Stomach (tissue), 9 donors: ENCODE measurements around the gene CYREN. TPM values are rescaled to one million over a fixed set of nuclear protein-coding genes. Genes with fewer than 3 reads are reported as not detected.

Source experiments
- DNase-seq, 2 donors: peaks; one replicate each; pipeline versions ENCODE4 v3.0.0 to v3.0.0-alpha.2; 2013 to 2019
- H3K27ac ChIP-seq, 5 donors: fragments of 200-600 bp in 4 of 5; sonication (generic) in 4 of 5; one replicate each; pipeline ENCODE4 v1.5.1; 2013 to 2019; ENCODE audit warnings: mild to moderate bottlenecking in 1 of 5, moderate library complexity in 1 of 5
- H3K27me3 ChIP-seq, 3 donors: fragments of 200-600 bp; sonication (generic); one replicate each; pipeline ENCODE4 v1.5.1; 2017 to 2019; ENCODE audit warnings: mixed run types in 1 of 3
- H3K36me3 ChIP-seq, 4 donors: fragments of 200-600 bp; sonication (generic); 1 replicate in 3 of 4; 2 replicates in 1 of 4; pipeline ENCODE4 v1.5.1; 2016 to 2019
- H3K4me1 ChIP-seq, 4 donors: fragments of 200-600 bp; sonication (generic); one replicate each; pipeline ENCODE4 v1.5.1; 2016 to 2019
- H3K4me3 ChIP-seq, 4 donors: fragments of 200-600 bp; sonication (generic) in 3 of 4; one replicate each; pipeline ENCODE4 v1.5.1; 2016 to 2019; ENCODE audit warnings: mild to moderate bottlenecking in 1 of 4
- H3K9me3 ChIP-seq, 4 donors: fragments of 200-600 bp; sonication (generic); one replicate each; pipeline ENCODE4 v1.5.1; 2016 to 2019
- EP300 ChIP-seq: sonication (generic); formaldehyde crosslinking; IDR thresholded peaks from one replicate; pipeline ENCODE4 v1.6.1; 2017; ENCODE audit warnings: antibody characterized with exemption
- POLR2A ChIP-seq, 4 donors: fragments of 450-650 bp; IDR thresholded peaks; one replicate each; pipeline ENCODE4 v1.6.1; 2016; ENCODE audit warnings: antibody characterized with exemption in 4 of 4, control low read depth in 2 of 4, mild to moderate bottlenecking in 1 of 4, moderate library complexity in 1 of 4
- POLR2AphosphoS5 ChIP-seq, 3 donors: sonication (generic); formaldehyde crosslinking; IDR thresholded peaks; one replicate each; pipeline ENCODE4 v1.6.1; 2016; ENCODE audit warnings: antibody characterized with exemption in 3 of 3
- WGBS, 5 donors: extraction: QIAGEN DNeasy Blood & Tissue Kit in 3 of 5; methylation state at CpG; one replicate each; pipeline versions ENCODE4 v1.1.5 to v1.1.7; 2013 to 2018; 5-methylcytosine and 5-hydroxymethylcytosine counted together
- intact Hi-C: fragments of 100-400 bp; cut with DNase I; formaldehyde crosslinking; loops from one replicate; pipeline ENCODE4 v1.15.1; 2023; ENCODE audit warnings: low total_unique reads
- polyA plus RNA-seq, 3 donors: library from polyadenylated mRNA; stranded (reverse); fragments of 200-250 nt; gene quantifications; one replicate each; pipeline ENCODE4 v1.2.3, GENCODE V29; 2013
- total RNA-seq, 5 donors: library from RNA; depleted of rRNA; stranded (reverse); fragments of >200 nt; gene quantifications; one replicate each; pipeline versions ENCODE4 v1.1.0 to v1.2.3, GENCODE V29; 2014 to 2016
- TF ChIP-seq, protein P1 (sequence below), 7 experiments: fragments of 450-650 bp in 4 of 7; fragments of 200-600 bp in 3 of 7; sonication (generic) in 3 of 7; IDR thresholded peaks; one replicate each; pipeline ENCODE4 v1.5.1; 2016 to 2019; ENCODE audit warnings: antibody characterized with exemption in 7 of 7, control low read depth in 2 of 7, mild to moderate bottlenecking in 1 of 7
- donor health status: healthy with polysubstance abuse.
- donor health status: Bipolar disorder and iron deficiency.
- donor health status: healthy.

Gene CYREN
- total and polyA plus RNA-seq, 8 donors = 11.1 to 33.0 (median 30.2) TPM

DNA sequence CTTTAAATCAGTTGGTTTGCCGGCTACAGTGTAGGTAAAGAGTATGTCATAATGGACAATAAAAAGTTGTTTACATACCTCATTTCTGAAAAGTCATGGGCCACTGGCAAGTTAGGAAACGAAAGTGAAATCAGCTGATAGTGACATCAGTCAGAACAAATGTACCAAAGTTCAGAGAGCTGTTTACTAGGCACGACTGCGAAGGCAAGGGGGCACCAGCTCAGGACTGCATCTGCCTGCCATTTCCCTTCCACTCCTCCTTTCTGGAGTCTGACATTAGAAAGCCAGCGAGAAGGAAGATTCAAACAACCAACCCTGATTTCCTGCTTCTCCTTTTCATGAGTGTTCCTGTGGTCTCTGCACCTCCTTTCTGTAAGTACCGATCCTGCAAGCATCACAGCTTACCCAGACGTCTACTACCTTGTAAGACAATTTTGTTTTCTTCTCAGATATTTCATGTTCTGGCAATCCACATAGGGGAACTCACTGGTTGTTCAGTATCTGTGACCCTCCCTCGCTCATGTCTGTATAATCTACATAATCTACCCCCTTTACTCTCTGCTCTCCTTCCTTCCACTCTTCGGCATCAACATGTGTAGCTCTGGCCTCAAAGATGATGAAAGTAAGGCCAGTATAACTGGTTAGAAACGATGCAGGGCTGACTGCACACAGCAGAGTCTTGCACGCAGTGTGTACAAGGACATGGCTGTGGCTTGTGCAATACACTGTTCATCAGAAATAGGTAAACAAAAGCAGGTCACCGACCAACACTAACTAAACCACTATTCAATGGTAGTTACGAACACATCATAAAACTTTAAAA is 22.4 kb downstream of the CYREN start, which contains the start of gene TMEM140:
TSS of gene TMEM140 (plus strand) at position 174 of the 823 bp plus-strand sequence. CDS start 16,370 bp downstream, outside the sequence.
- H3K36me3 ChIP-seq = peaks cover 0 to 15% (median 9%) of the 10 kb centered on the region in 4 donors
- H3K9me3 ChIP-seq = no peaks in the 10 kb centered on the region
- peak within 1 kb of the TSS; percentile 43 to 52 (median 51) for H3K4me3 ChIP-seq
- intact Hi-C loops = no loop called here
- DNase-seq = peak; percentile 64 to 92
- TF ChIP-seq POLR2AphosphoS5 (IDR thresholded peaks at IDR 0.05) = peak; percentile 85 to 95 (median 95)
- TF ChIP-seq EP300 = no peak
- TF ChIP-seq POLR2A (IDR thresholded peaks at IDR 0.05) = no peak
- TF ChIP-seq, protein P1, sequence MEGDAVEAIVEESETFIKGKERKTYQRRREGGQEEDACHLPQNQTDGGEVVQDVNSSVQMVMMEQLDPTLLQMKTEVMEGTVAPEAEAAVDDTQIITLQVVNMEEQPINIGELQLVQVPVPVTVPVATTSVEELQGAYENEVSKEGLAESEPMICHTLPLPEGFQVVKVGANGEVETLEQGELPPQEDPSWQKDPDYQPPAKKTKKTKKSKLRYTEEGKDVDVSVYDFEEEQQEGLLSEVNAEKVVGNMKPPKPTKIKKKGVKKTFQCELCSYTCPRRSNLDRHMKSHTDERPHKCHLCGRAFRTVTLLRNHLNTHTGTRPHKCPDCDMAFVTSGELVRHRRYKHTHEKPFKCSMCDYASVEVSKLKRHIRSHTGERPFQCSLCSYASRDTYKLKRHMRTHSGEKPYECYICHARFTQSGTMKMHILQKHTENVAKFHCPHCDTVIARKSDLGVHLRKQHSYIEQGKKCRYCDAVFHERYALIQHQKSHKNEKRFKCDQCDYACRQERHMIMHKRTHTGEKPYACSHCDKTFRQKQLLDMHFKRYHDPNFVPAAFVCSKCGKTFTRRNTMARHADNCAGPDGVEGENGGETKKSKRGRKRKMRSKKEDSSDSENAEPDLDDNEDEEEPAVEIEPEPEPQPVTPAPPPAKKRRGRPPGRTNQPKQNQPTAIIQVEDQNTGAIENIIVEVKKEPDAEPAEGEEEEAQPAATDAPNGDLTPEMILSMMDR (IDR thresholded peaks at IDR 0.05) = peak in 1 of 7 experiments; percentile 8
- peaks cover 12 to 57% (median 34%) of the 10 kb centered on the region in 4 donors for H3K4me1 ChIP-seq
- H3K27me3 ChIP-seq = no peaks in the 10 kb centered on the region
- H3K27ac ChIP-seq = peak within 1 kb of the TSS; percentile 85 to 96 (median 93)
- WGBS, 5 donors = 3 to 13% (median 6%) methylated on average over 13 of the region's 13 CpGs

DNA sequence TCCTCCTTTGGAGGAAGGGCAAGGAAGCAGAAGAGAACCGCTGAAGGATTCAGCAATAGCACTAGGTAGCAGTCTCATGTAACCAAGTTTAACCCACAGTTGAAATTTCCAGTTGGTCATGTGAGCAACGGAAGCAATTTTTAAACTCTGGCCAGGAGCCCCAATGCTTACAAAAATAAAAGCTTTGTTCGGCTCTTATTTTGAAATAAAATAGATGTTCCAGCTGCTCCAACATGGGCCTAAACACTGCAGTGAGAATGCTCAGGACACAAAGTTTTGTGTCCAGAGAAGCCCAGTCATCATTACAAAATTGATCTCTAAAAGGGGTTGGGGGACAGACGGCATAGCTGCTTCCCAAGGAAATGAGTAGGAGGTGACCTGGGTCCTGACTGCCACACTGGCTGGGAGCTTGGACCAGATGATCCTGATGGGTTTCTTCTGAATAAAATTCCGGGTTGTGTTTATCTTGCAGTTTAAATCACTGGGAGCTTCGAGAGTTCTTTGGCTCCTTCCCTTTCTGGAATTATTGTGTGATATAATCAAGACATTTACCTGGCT is 23.1 kb downstream of the CYREN start:
- Histone ChIP-seq H3K4me1 (peaks cover 12 to 57% (median 34%) of the 10 kb centered on the region in 4 donors), H3K4me3 (peak overlapping the region; percentile 43 to 52 (median 51)), H3K36me3 (peaks cover 0 to 12% (median 7%) of the 10 kb centered on the region in 4 donors), H3K27ac (peak overlapping the region; percentile 69 to 96 (median 93)), H3K27me3 (no peaks in the 10 kb centered on the region), H3K9me3 (no peaks in the 10 kb centered on the region)
- intact Hi-C loops = no loop called here
- TF ChIP-seq POLR2AphosphoS5 (IDR thresholded peaks at IDR 0.05) = peak in 1 of 3 donors; percentile 41
- peak; percentile 19 for TF ChIP-seq EP300
- TF ChIP-seq, protein P1 (IDR thresholded peaks at IDR 0.05) = no peak
- WGBS, 5 donors = 2 to 20% (median 13%) methylated on average over 6 of the region's 6 CpGs
- DNase-seq = peak in 1 of 2 donors; percentile 64

DNA sequence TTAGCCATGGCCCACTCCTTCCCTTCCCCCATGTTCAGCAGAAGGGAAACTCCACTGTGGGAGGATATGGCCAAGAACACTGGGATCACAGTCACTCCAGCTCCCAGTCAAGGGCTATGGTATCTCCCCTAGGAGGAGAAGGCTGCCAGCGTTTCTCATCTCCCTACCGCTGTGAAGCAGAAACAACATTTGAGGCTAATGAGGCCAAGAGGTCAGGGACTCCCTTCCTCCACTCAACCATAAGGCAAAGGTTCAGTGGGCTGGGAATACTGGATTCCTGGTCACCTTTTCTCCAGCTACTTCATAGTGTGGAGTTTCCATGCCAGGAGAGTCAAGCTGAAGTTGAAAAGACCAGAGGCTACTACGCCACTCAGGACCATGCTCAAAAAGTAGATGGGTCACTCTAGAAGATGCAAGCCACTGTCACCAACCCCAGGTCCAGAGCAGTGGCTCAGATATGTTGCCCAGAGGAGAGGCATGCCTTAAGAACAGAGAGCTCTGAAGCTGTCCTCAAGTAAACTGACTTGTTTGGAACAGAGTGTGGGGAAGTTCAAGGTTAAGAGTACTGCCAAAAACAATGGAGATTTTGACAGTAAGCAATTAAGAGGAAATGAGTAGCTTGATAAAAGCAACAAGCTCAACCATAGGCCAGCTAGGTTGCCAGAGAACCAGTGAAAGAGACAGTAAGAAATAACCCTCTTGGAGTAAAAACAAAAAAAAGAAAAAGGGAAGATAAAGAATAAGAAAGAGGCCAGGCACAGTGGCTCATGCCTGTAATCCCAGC is 26.4 kb downstream of the CYREN start:
- Histone ChIP-seq H3K4me1 (peaks cover 4 to 25% (median 15%) of the 10 kb centered on the region in 4 donors), H3K27ac (peak overlapping the region in 1 of 5 donors; percentile 9), H3K27me3 (no peaks in the 10 kb centered on the region), H3K4me3 (no peak overlapping the region), H3K36me3 (no peaks in the 10 kb centered on the region), H3K9me3 (no peaks in the 10 kb centered on the region)
- no peak for DNase-seq
- TF ChIP-seq, protein P1 (IDR thresholded peaks at IDR 0.05) = no peak
- TF ChIP-seq POLR2AphosphoS5 (IDR thresholded peaks at IDR 0.05) (no peak), EP300 (no peak)
- intact Hi-C loops = no loop called here
- WGBS, 5 donors = 80 to 94% (median 88%) methylated on average over 3 of the region's 3 CpGs

DNA sequence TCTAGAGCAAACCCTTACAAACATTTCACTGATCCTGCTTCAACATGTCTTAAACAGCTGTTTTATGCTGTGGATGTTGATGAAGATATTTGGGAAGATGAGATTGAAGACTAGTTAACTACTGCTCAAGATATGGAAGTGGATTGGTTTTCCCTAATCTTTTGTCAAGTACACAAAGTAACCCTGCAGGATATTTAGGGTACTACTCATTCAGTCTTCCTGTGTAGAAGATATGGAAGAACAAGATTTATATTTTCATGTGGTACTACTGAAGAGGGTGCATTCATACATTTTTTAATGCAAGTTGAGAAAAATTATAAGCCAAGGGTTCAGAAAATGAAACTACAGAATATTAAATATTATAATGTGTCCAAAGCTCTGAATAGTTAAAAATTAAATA is 40.9 kb downstream of the CYREN start:
- H3K4me1 ChIP-seq = no peaks in the 10 kb centered on the region
- H3K9me3 ChIP-seq = peaks cover 0 to 9% (median 2%) of the 10 kb centered on the region in 4 donors
- DNase-seq = no peak
- no peak overlapping the region for H3K27ac ChIP-seq
- H3K27me3 ChIP-seq = no peaks in the 10 kb centered on the region
- no peak overlapping the region for H3K4me3 ChIP-seq
- TF ChIP-seq EP300 = no peak
- TF ChIP-seq POLR2AphosphoS5 (IDR thresholded peaks at IDR 0.05) = no peak
- no peak for TF ChIP-seq POLR2A (IDR thresholded peaks at IDR 0.05)
- TF ChIP-seq, protein P1 (IDR thresholded peaks at IDR 0.05) = no peak
- intact Hi-C loops = no loop called here
- H3K36me3 ChIP-seq = no peaks in the 10 kb centered on the region
